HepG2 (cell line): ENCODE data around the gene CYP2W1. TPM values are rescaled to one million over a fixed set of nuclear protein-coding genes. Genes with fewer than 3 reads are reported as not detected.
A peak's percentile ranks its signal among the peaks of the same experiment; 100 is the strongest.

ENCODE experiments used
- ASH2L ChIP-seq: fragments of 300-600, 200-600 bp; sonication (generic); IDR thresholded peaks from 2 replicates; pipeline ENCODE4 v1.7.0; 2017; ENCODE audit warnings: low read depth, mild to moderate bottlenecking, moderate library complexity, mixed read lengths, low read length; ENCODE audit not compliant: insufficient read length
- ATRX ChIP-seq: sonication (generic); formaldehyde crosslinking; IDR thresholded peaks from 2 replicates; pipeline ENCODE4 v1.4.0; 2020; ENCODE audit warnings: missing genetic modification reagents, borderline replicate concordance
- DDIT3 ChIP-seq: sonication (generic); formaldehyde crosslinking; IDR thresholded peaks from 2 replicates; pipeline ENCODE4 v1.4.0; 2020; ENCODE audit warnings: mild to moderate bottlenecking, missing genetic modification reagents
- EED ChIP-seq: sonication (generic); formaldehyde crosslinking; IDR thresholded peaks from 2 replicates; pipeline ENCODE4 v1.5.0; 2020; ENCODE audit warnings: mild to moderate bottlenecking, missing genetic modification reagents
- EHMT2 ChIP-seq: fragments of 200-600 bp; sonication (generic); IDR thresholded peaks from 2 replicates; pipeline ENCODE4 v1.7.0; 2017; ENCODE audit warnings: antibody characterized with exemption, low read depth, low read length, borderline replicate concordance
- IRF2 ChIP-seq: IDR thresholded peaks from 2 replicates; pipeline ENCODE4 v1.6.1; 2018; ENCODE audit warnings: missing genetic modification reagents, missing compliant biosample characterization
- ISL2 ChIP-seq: sonication (generic); formaldehyde crosslinking; IDR thresholded peaks from 2 replicates; pipeline ENCODE4 v1.5.0; 2020; ENCODE audit warnings: missing genetic modification reagents
- MEIS2 ChIP-seq: sonication (generic); formaldehyde crosslinking; IDR thresholded peaks from 2 replicates; pipeline ENCODE4 v1.9.0; 2021; ENCODE audit warnings: mild to moderate bottlenecking, missing genetic modification reagents
- MNT ChIP-seq: fragments of 450-650 bp; IDR thresholded peaks from 2 replicates; pipeline ENCODE4 v1.6.1; 2016
- MTF2 ChIP-seq: sonication (generic); formaldehyde crosslinking; IDR thresholded peaks from 2 replicates; pipeline ENCODE4 v1.5.0; 2020; ENCODE audit warnings: missing genetic modification reagents, borderline replicate concordance
- PAF1 ChIP-seq: IDR thresholded peaks from 2 replicates; pipeline ENCODE4 v1.6.1; 2016; ENCODE audit warnings: missing genetic modification reagents, missing compliant biosample characterization
- PBX3 ChIP-seq: sonication (generic); formaldehyde crosslinking; IDR thresholded peaks from 2 replicates; pipeline ENCODE4 v1.8.1; 2023; ENCODE audit warnings: missing genetic modification reagents, inconsistent platforms, borderline replicate concordance
- POLR2AphosphoS2 ChIP-seq: IDR thresholded peaks from 2 replicates; pipeline ENCODE4 v1.6.1; 2011; ENCODE audit warnings: low read depth, low read length, improper control_type of control experiment
- RARG ChIP-seq: sonication (generic); formaldehyde crosslinking; IDR thresholded peaks from 2 replicates; pipeline ENCODE4 v1.4.0; 2020; ENCODE audit warnings: low read depth, mild to moderate bottlenecking, missing genetic modification reagents
- RFX5 ChIP-seq: IDR thresholded peaks from 2 replicates; pipeline ENCODE4 v1.6.1; 2011; ENCODE audit warnings: low read depth, low read length, improper control_type of control experiment
- SIX4 ChIP-seq: sonication (generic); formaldehyde crosslinking; IDR thresholded peaks from 2 replicates; pipeline ENCODE4 v1.4.0; 2020; ENCODE audit warnings: missing genetic modification reagents
- TRAFD1 ChIP-seq: sonication (generic); formaldehyde crosslinking; IDR thresholded peaks from 2 replicates; pipeline ENCODE4 v1.5.1; 2020; ENCODE audit warnings: missing genetic modification reagents, mild to moderate bottlenecking, borderline replicate concordance
- ZKSCAN1 ChIP-seq: fragments of 150-350 bp; IDR thresholded peaks from 2 replicates; pipeline ENCODE4 v1.6.1; 2014; ENCODE audit warnings: low read length
- ZNF225 ChIP-seq: sonication (generic); formaldehyde crosslinking; IDR thresholded peaks from 2 replicates; pipeline ENCODE4 v1.4.0; 2020; ENCODE audit warnings: mild to moderate bottlenecking, missing genetic modification reagents
- ZNF235 ChIP-seq: sonication (generic); formaldehyde crosslinking; IDR thresholded peaks from 2 replicates; pipeline ENCODE4 v1.8.1; 2023; ENCODE audit warnings: mild to moderate bottlenecking, missing genetic modification reagents, borderline replicate concordance
- ZNF432 ChIP-seq: sonication (generic); formaldehyde crosslinking; IDR thresholded peaks from 2 replicates; pipeline ENCODE4 v1.5.0; 2020; ENCODE audit warnings: missing genetic modification reagents, mild to moderate bottlenecking, borderline replicate concordance
- ZNF572 ChIP-seq: sonication (generic); formaldehyde crosslinking; IDR thresholded peaks from 2 replicates; pipeline ENCODE4 v1.5.1; 2020; ENCODE audit warnings: mild to moderate bottlenecking, missing genetic modification reagents
- ZNF597 ChIP-seq: sonication (generic); formaldehyde crosslinking; IDR thresholded peaks from 2 replicates; pipeline ENCODE4 v1.5.0; 2020; ENCODE audit warnings: missing genetic modification reagents
- ZSCAN20 ChIP-seq: sonication (generic); formaldehyde crosslinking; IDR thresholded peaks from 2 replicates; pipeline ENCODE4 v1.4.0; 2020; ENCODE audit warnings: missing genetic modification reagents, mild to moderate bottlenecking, borderline replicate concordance
- polyA plus RNA-seq, 8 experiments: library from polyadenylated mRNA; depleted of rRNA in 3 of 8; stranded (reverse) in 7 of 8; unstranded in 1 of 8; fragments of >200 nt; fragmentation: Illumina TruSeq in 4 of 8; extraction: Trizol in 4 of 8; gene quantifications; 2 replicates each; pipeline versions ENCODE4 v1.2.1 to v1.2.3, GENCODE V29; 2011 to 2016; ENCODE audit warnings: low read depth in 4 of 8, missing spikeins in 1 of 8, mixed read lengths in 1 of 8; ENCODE audit not compliant: insufficient read depth in 1 of 8
- total RNA-seq, 5 experiments: library from RNA; depleted of rRNA; stranded (reverse); fragments of >200 nt; fragmentation: Illumina TruSeq; extraction: Trizol; gene quantifications; 2 replicates each; pipeline ENCODE4 v1.2.3, GENCODE V29; 2016; ENCODE audit warnings: low read depth in 1 of 5

CYP2W1 gene
- total and polyA plus RNA-seq, 2 of the 13 experiments (the other 11 are each of a cell fraction or from before 2014, with no cell fraction given) = 19.5 to 31.7 TPM

GRCh38 chr7:957418-958220 lies 25.4 kb upstream of the CYP2W1 start (continued):
- peak; percentile 45; the same call in 1 of the 2 replicates for TF ChIP-seq ISL2 (CRISPR knock-in tag)
- no peak; the same call in 1 of the 2 replicates for TF ChIP-seq MEIS2
- no peak for TF ChIP-seq SIX4 (CRISPR knock-in tag)
- peak; percentile 96 for TF ChIP-seq ZNF225
- peak; percentile 30; the same call in 1 of the 2 replicates for TF ChIP-seq MNT
- TF ChIP-seq ZKSCAN1 = no peak
- TF ChIP-seq POLR2AphosphoS2 = no peak; the same call in 1 of the 2 replicates
- TF ChIP-seq PBX3 (CRISPR knock-in tag) = no peak
- TF ChIP-seq EED (CRISPR knock-in tag) = peak; percentile 44
- TF ChIP-seq DDIT3 (CRISPR knock-in tag) = no peak
- no peak for TF ChIP-seq MTF2 (CRISPR knock-in tag)
- no peak for TF ChIP-seq ZNF432 (CRISPR knock-in tag)
- TF ChIP-seq RFX5 = 0 out of 2 replicates have a peak, but pooled peaks have one; percentile 22
- TF ChIP-seq ASH2L = peak; percentile 69
- TF ChIP-seq ATRX (CRISPR knock-in tag) = no peak
- no peak for TF ChIP-seq RARG (CRISPR knock-in tag)
- TF ChIP-seq ZNF597 (CRISPR knock-in tag) = no peak
- no peak for TF ChIP-seq EHMT2
- TF ChIP-seq PAF1 (CRISPR knock-in tag) = no peak
- peak; percentile 66 for TF ChIP-seq IRF2
- TF ChIP-seq ZNF572 (CRISPR knock-in tag) = no peak; the same call in 1 of the 2 replicates
- TF ChIP-seq ZNF235 (CRISPR knock-in tag) = peak; percentile 14
- TF ChIP-seq TRAFD1 (CRISPR knock-in tag) = no peak
- peak; percentile 79; the same call in 1 of the 2 replicates for TF ChIP-seq ZSCAN20
